HG03064 (cell line): ENCODE results near the gene MYO9A.

Experiments used
- ATAC-seq: cut with Tn5 transposase; IDR thresholded peaks from one replicate; pipeline ENCODE4 v1.9.1; 2021; ENCODE audit warnings: low read depth; ENCODE audit not compliant: unreplicated experiment

MYO9A gene

DNA sequence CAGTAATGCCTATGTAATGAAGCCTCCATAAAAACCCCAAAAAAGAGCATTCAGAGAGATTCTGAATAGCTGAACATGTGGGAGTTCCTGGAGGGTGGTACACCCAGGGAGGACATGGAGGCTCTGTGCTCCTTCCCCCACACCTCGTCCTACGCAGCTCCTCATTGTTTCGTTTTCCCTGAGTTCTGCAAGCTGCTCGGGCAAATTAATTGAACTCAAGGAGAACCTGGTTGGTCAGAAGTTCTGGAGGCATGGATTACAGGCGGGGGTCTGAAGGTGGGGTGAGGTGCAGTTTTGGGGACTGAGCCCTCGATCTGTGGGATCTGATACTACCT lies 142.2 kb downstream of the MYO9A start:
- ATAC-seq = no peak

DNA sequence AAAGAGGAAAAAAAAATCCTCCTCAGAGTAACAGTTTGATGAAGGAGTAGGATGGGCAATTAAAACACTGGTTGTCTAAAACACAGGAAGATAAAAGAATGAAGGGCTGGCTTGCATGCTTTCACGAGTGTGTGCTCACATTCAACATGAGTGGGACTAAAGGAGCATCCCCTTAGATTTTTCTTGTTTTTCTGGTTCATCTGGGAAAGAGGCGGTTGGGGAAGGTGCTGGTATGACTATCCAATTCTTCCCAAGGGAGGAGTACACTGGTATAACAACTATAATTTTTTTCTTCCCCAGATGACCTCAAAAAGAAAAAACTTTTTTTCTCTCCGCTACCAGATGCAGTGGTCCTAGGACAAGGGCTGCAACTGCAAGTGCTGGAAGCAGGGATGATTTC lies 143.7 kb downstream of the MYO9A start:
- no peak for ATAC-seq

DNA sequence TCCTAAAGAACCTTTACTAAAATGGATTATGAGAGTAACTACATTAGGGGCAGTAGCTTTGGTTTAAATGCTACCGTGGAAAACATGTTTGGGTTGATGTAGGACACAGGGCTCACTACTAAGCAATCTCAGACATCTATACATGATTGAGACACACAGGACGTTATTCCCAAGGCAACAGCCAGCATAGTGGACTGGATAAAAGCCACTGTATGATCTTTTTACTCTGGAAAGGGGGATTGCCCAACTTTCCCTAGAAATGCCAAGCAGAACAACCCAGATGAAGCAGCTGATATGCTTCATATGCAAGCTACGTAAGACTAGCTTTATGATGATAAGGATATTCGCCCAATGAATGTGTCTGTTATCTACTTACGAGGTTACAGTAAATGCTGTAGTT lies 144.6 kb downstream of the MYO9A start:
- ATAC-seq = no peak

DNA sequence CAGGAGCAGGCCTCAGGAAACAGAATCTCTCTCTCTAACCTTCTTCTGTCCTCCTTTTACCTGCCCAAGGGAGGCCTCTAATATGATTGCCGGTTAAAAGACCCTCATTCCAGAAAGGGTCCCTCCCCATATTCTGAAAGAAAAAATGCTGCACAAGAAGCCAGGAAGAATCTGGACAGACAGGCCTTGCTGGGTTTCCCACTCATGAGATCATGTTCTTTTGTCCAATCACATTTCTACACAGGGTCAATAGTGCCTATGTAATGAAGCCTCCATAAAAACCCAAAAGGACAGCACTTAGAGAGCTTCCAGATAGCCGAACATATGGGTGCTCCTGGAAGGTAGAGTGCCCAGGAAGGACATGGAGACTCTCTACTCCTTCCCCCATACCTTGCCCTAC lies 146.0 kb downstream of the MYO9A start:
- no peak for ATAC-seq

DNA sequence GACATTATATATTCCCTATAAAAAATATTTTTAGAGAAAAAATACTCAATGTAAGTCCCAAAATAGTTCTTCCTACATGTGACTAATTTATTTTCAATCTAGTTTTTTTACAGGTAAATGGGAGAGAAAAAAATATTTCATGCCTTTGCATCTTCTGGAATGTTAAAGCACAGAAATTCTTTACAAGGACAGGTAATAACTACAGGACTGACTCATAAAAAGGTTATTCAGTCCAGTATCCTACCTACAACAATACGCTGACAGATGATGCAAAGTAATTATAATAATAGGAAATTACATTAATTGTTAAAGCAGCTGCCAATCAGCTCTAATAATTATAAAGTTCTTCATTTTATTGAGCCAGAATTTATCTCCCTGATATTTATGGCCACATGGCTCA lies 147.5 kb downstream of the MYO9A start:
- no peak for ATAC-seq

DNA sequence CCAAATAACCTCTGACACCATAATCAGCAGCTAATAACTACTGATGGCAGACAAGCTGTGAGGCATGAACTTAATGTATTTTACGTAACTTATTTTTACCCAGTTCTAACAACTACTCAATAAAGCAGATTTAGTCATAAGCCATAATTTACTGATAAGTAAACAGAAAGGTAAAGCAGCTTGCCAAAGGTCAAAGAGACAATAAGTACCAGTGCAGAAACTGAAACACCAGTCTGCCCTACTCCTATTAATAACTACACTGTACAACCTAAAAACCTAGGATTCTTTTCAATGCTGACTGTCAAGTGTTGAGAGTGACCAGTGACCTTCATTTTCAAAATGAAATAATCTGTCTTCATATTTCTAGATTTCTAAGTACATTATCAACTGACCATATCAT lies 155.4 kb downstream of the MYO9A start:
- ATAC-seq = no peak

DNA sequence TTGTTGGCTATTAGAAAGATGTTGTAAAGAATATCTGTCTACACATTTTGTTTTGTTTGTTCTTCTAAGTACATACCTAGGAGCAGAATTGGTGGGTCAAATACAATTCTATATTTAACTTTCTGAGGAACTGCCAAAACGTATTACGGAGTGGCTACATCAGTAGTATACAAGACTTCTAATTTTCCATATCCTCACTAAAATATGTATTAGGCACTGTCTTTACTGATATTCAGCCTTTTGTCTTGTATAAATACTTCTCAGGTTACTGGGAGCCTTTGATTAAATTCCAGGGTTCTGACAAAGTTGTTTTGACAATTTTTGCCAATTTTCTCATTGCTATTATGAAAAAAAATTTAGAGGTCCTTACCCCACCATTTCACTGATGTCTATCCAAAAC lies 160.9 kb downstream of the MYO9A start:
- no peak for ATAC-seq

DNA sequence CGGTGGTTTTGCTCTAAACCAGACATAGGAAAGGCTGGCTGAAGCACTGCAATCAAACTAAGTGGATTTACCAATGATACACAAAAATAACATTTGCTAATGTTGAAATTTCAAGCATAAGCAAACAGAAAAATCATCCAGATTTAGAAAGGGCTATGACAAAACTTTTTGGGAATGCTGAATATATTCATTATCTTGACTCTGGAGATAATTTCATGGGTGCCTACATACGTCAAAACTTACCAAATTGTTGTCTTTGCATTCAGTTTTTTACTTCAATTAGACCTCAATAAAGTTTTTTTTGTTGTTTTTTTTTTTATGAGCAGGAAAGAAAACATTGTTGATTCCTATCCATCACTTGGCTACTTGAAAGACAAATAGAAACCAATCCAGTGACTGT lies 166.8 kb downstream of the MYO9A start:
- no peak for ATAC-seq

DNA sequence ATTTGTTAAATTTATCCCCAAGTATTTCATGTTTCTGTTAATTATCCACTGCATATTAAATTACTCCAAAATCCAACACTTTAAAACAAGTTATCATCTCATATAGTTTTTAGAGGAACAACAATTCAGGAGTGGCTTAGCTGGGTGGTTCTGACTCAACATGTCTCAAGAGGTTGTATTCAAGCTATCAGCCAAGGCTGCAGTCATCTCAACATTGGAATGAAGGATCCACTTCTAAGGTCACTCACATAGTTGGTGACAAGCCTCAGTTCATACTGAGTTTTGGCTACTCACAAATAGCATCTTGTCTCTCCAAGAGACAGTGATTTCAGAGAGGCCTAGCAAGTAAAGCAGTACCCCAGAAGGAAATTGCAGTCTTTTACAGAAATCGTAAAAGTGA lies 172.9 kb downstream of the MYO9A start:
- ATAC-seq = no peak

DNA sequence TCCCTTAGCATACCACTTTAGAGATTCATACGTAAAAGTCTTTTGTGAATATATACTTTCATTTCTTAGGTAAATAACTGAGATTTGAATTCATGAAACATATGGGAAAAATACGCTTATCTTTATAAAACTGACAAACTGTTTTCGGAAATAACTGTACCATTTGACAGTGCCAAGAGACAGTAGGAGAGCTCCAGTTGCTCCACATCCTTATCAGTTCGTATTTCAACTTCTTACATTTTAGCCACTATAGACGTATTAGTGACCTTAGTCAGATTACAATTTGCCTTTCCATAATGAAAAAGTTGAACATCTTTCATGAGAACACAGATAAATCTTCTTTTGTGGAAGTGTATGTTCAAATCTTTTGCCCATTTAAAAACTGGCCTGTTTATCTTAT lies 174.1 kb downstream of the MYO9A start:
- ATAC-seq = no peak

DNA sequence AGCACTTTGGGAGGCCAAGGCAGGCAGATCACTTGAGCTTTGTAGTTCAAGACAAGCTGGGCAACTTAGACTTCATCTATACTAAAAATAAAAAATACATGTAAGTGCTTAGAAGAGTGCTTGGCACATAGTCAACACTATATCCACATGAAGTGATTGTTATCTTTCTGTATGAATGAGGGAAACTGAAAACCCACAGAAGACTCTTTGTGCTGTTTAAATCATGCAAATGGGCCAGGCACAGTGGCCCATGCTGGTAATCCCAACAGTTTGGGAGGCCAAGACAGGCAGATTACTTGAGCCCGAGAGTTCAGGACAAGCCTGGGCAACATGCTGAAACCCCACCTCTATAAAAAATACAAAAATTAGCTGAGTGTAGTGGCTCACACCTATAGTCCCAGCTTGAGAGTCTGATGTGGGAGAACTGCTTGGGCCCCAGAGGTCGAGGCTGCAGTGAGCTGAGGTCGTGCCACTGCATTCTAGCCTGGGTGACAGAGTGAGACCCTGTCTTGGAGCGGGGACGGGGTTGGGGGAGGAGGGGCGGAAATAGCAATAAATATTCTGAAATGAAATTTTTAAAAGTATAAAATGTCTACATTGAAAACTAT lies 177.9 kb downstream of the MYO9A start:
- ATAC-seq = no peak

DNA sequence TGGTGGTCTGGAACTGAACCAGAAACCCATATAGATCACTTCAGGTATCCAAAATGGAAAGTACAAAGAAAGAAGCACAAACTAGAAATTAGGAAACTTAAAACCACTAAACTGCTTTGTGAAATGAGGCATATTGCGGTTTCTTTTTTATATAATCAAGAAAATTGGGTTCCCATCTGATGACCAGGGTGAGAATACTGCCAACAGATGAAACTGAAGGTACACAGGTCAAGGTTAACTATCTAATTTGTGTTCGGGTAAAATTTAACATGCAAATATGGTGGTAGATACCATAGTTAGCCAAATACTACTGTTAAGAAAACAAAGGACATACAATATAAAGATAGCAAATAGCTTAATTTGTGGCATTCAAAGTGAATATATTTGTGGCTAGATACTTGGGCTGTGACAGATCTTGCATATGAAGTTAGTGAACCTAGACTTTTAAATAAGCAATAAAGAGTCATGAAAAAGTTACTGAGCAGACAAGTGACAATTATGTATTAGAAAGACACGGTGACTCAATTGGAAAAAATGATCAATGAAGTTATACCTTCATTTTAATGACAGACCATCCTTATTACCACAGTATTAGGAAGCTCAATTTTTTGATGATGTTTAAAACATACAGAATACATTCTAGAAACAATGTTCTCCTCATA lies 180.2 kb downstream of the MYO9A start:
- no peak for ATAC-seq

DNA sequence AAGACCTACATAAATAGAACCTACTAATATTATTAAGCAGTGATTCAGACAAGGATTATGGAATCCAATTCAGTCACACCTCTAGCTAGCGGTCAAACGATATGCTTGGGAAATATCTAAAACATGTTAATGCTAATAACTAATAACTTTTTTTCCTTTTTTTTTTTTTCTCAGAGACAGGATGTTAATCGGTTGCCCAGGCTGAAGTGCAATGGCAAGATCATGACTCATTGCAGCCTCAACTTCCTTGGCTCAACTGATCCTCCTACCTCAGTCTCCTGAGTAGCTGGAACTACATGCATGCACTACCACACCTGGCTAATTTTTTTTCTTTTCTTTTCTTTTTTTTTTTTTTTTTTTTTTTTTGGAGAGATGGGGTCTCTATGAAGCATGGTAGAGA lies 183.5 kb downstream of the MYO9A start:
- no peak for ATAC-seq

DNA sequence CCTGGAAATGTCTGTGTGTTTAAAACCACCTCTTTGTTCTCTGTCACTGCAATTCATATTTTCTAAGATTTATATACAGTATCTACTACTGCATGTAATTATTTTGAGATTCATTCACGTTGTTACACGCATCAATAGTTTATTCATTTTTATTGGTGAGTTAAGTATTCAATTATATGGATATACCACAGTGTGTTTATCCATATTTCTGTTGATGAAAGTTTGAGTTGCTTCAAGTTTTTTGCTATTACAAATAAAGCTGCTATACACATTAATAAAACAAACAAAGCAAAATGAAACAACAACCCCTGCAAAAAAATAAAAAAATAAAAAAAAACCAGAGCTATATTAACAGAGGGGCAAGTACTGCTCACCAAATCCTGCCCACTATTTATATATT lies 185.3 kb downstream of the MYO9A start:
- ATAC-seq = no peak

DNA sequence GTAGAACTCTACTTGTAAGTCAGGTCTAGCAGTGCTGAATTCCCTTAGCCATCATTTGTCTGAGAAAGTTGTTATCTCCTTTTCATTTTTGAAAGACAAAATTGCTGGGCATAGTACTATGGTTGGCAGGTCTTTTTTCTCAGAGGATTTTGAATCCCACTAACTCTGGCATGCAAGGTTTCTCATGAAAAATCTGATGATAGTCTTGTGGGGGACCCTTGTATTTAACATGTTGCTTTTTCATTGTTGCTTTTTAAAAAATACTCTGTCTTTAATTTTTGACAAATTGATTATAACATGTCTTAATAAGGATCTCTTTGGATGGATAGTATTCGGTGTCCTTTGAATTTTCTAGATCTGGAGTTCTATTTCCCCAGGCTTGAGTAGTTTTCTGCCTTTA lies 186.7 kb downstream of the MYO9A start:
- ATAC-seq = no peak

DNA sequence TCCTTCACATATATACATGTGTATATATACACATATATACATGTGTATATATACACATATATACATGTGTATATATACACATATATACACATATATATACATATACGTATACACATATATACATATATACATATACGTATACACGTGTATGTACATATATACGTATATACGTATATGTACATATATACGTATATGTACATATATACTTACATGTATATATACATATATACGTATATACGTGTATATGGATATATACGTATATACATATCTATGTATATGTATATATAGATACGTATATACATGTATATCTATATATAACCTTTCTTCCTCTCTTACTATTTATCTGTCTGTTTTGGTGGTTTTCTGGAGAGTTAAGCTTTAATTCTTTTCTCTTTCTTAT lies 192.8 kb downstream of the MYO9A start:
- no peak for ATAC-seq

DNA sequence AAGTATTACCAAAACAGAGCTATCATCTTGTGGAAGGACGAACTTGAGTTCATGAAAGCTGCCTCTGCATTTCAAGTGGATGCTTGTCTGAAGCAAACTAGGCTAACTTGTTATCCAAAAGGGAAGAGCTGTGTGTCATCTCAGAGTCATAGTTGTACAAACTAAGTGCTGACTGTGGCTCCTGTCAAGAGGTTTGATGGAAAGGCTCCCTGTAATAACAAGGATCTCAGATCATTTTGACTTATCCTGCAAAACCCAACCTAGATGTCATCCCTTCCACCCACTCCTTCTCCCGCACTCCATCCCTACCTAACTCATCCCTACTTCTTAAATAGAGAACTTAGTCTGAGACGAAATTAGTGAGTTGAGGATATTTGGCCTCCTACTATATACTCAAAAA lies 196.8 kb downstream of the MYO9A start:
- ATAC-seq = no peak

DNA sequence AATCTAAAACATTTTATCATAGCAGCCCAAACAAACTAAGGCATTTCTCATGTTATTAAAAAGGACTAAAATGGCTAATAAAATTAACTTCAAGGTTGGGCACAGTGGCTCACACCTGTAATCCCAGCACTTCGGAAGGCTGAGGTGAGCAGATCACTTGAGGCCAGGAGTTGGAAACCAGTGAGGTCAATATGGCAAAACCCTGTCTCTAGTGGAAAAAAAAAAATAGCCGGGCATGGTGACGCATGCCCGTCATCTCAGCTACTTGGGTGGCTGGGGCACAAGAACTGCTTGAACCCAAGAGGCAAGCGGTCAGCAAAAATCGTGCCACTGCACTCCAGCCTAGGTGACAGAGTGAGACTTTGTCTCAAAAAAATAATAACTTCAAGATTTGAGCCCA lies 197.4 kb downstream of the MYO9A start:
- ATAC-seq = no peak

DNA sequence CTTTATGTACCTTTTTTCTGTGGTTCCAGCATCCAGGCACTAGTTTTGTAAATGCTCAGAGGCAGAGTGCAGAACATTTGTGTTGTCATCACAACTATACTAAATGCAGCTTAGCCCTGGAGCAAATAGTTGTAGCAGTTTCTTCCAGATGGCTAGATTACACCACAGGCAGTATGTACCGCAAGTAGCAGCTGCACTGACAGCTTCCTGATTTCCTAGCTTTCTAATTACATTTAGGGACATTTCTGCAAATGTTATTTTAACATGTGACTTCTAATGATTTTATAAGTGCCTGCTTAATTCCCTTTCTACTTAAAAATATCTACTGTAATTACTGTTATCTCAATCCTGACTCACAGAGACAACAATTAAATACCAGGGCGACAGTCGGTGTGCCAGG lies 201.1 kb downstream of the MYO9A start:
- no peak for ATAC-seq

DNA sequence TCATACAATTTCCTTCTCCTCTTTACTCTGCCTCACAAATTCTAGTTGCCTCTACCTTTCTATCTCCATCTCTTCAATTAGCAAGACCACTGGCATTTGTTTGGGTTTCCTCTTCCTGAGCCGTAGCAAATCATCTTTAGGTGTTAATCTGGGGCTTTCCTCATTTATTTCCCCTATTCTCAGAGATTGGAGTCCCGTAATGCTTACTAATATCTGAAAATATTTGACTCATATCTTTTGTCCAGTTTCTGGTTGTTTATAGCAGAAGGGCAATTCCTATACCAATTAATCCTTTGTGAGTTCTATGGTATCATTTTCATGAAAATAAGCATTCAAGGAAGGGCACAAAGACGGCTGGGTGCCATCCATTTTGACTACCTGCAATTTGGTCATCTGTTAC lies 203.9 kb downstream of the MYO9A start:
- no peak for ATAC-seq

DNA sequence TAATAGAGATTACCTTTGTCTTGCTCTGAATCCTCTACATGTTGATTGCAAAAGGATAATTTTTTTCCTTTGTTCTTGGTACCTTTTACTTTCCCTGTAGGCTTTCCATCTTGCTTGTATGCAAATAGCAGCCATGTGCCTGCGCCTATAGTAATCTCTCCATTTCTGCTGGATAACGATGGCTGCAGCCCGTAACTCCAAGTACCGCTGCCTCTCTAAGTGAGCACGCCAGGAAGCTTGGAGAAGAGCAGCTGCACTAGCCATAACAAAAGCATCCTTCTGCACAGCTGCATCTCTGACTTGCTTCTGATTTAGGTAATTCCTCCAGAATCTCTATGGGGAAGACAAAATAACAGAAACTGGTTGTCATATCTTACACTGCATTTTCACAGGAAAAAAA lies 218.3 kb downstream of the MYO9A start:
- no peak for ATAC-seq

DNA sequence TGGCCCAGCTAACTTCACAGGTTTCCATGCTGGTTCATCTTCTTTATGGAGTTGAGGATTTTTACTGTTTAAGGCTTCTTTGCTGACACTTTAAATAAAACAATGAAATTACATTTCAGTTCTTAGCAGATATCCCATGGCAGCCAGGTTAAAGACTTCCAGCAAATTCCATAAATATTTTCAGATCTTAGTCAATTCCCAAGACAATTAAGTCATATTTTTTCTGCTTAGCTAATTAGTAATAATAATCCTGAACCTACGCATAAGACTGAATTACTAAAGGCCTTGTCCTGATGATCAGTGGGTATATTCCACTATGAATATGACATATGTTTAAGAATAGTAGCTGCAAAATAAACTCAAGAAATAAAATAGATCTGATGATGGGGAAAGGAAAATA lies 224.3 kb downstream of the MYO9A start:
- no peak for ATAC-seq

DNA sequence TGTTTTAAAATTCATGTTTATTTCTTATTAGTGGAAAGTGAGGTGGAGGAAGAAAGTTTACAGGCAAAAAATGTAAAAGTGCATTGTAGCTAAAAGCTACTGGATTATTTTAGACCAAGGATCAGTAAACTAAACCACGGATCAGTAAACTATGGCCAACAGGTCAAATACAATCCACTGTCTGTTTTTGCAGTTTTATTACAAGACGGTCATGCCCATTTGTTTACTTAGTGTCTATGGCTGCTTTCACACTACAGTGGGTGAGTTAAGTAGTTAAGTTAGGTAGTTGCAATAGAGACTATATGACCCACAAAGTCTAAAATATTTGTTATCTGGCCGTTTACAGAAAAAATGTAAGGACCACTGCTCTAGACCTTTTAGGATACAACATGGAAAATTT lies 225.6 kb downstream of the MYO9A start:
- ATAC-seq = no peak
